Stimulated activated CD8-positive, alpha-beta memory T cell treated with anti-CD3 and anti-CD28 coated beads, Interleukin-15, amount 100 ng/mL, for 4 hours (primary cell): ENCODE data around the gene ZNF76.
"Not testable (repeated sequence)": the region's sequence is repeated elsewhere in the genome, so short reads cannot be mapped to it uniquely, and the experiment has no call there.

Experiments used
- DNase-seq, 2 donors: peaks; one replicate each; pipeline ENCODE4 v3.0.0-alpha.2; 2020; ENCODE audit warnings: low read depth in 2 of 2

Gene ZNF76

DNA sequence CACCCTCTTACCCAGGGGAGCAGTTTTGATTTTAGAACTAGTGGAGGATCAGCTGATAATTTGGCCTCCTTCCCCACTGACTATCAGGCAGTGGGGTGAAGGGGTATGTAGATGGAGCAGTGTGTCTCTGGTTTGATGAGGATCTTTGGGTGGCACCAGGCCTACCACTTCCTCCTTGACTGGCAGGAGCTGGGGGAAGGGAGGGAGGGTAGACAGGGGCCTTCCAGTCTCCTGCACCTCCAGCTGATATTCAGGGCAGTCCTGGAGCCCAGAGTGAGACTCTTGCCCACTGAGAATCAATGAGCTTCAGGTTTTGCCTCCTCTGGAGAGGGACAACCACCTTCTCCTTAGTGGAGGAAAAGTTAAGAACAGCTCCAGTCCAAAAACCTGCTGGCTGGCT is 41.3 kb downstream of the ZNF76 start:
- no peak for DNase-seq

DNA sequence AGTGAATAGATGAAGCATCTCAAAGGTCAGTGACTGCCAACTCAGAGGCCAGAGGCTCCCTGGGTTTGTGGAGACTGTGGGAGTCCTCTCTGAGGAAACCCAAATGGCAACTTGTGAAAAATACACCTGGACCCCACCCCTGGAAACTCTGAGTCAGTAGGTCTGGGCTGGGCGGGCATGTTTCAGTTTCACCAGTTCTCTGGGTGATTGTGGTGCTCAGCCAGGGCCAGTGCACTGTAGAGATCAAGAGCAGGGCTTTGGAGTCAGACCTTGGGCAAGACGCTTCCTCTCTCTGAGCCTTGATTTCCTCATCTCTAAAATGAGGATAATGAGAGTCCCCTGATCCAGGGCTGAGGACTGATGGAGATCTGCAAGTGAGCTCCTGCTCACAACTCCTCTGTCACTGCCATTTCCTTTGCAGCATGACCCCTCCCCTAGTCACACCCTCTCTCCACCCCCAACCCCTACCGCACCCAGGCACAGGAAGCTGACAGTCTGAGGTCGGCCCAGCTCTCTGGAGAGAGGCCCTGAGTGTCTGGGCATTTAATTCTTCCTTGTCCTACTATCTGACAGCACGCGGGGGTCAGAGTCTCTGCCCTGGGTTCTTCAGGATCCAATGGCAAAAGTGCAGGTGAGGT is 43.2 kb downstream of the ZNF76 start:
- DNase-seq, result peak; percentile 71 to 85

DNA sequence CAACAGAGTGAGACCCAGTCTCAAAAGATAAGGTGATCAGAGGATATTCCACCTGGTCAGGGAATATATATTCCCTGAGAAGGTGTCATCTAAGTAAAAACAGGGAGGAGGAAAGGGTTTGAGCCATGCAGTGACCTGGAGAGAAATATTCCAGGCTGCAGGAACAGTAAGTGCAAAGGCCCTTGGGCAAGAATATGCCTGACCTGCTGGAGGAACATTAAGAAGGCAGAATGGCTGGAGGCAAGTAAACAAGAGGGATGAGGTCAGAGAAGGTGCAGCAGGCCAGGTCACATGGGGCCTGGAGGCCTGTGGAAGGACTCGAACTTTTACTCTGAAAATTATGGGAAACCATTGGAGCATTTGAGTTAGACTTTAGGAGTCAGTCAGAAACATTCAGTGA is 44.8 kb downstream of the ZNF76 start:
- no peak for DNase-seq

DNA sequence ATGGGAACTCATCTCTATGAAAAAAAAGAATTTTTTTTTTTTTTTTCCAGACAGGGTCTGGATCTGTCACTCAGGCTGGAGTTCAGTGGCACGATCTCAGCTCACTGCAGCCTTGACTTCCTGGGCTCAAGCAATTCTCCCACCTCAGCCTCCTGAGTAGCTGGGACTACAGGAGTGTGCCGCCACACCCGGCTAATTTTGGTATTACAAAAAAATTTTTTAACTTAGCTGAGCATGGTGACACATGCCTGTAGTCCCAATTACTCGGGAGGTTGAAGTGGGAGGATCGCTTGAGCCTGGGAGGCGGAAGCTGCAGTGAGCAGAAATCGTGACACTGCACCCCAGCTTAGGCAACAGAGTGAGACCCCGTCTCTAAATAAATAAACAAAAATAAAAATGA is 45.6 kb downstream of the ZNF76 start:
- DNase-seq, result no peak

DNA sequence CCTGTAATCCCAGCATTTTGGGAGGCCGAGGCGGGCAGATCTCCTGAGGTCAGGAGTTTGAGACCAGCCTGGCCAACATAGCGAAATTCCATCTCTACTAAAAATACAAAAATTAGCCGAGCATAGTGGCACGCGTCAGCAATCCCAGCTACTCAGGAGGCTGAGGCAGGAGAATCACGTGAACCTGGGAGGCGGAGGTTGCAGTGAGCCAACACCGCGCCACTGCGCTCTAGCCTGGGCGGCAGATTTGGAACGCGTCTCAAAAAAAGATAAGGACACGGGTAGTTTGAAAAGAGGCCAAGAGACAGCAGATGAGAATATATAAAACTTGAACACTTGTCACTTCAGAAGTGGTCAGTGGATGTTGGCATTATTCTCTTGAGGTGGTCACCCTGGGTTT is 47.6 kb downstream of the ZNF76 start:
- not testable (repeated sequence) for DNase-seq

DNA sequence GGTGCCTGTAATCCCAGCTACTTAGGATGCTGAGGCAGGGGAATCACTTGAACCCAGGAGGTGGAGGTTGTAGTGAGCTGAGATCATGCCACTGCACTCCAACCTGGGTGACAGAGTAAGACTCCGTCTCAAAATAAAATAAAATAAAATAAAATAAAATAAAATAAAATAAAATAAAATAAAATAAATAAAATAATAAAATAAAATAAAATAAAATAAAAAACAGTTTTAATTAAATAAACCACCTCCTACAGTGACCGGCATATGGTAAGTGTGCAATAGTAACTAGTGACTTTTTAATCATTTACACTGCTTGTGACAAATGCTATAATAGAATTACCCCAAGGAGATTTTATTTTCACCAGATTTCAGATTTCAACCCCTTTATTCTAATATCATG is 49.0 kb downstream of the ZNF76 start:
- not testable (repeated sequence) for DNase-seq

DNA sequence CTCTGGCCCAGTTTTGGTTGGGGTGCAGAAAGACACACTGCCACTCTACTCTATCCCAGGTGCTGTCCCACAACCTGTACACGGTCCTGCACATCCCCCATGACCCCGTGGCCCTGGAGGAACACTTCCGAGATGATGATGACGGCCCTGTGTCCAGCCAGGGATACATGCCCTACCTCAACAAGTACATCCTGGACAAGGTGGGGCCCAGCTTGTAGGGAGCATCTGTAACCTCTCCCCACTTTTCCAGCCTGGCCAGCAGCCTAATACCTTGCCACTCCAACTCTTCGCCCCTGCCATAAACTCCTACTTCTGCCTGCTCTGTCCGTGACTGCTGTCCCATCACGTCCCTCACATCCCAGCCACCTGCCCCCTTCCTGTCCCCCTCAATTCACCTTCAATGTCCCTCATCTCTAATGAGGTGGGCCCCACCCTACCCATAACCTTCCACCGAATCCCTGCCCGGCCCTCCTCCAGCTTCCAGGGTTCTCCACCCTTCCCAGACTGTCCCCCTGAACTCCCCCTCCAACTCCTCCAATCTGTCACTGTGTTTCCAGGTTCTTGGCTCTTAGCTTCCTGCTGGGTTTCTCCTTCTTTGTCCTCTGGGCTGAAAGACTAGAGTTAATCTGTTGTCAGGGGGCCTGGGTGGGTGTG is 50.2 kb downstream of the ZNF76 start:
- no peak for DNase-seq

DNA sequence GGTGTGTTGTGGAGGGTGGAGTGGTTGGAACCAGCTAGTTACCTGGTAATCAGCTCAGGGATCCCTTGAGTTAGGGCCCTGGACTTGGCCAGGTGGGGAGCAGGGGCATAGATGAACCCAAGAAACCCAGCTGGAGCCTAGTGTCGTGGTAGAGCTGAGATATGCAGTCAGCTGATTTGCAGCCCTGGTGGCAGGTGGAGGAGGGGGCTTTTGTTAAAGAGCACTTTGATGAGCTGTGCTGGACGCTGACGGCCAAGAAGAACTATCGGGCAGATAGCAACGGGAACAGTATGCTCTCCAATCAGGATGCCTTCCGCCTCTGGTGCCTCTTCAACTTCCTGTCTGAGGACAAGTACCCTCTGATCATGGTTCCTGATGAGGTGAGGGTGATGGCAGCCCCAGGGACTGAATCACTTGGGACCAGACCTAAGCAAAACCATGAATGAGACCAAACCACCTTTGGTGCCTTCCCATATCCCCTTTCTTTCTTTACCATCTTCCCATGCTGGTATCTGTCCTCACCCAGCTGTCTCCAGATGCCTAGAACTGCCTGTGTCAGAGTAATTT is 50.8 kb downstream of the ZNF76 start:
- no peak for DNase-seq

DNA sequence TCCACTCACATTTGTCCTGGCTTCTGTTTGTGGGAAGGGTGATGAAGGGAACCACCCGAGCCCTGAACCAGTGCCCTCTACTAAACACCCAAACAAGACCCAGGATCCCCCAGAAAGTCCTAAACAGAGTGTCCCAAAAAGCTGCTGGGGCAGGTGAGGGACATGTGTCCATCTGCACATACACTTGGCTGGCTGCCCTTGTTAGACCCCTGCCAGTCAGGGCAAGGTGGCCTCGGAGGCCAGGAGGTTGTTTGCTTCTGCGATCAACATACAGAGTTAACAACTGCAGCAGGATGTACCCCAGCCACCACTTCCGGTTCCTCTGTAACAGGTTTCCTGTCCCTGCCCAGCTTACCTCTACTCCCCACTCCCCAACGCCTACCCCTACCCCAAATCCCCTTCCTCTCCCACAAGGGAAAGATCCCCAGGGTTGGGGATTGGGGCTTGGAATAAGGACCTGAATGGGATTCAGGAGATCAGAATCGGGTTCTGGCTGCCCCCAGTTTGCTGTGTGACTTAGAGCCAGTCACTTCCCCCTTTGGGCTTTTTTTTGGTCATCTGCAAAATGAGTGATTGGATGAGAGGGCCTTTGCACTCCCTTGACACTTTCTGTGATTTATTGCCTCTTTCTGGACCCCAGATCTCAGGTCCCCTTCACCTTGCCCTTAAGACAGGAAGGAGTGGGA is 52.0 kb downstream of the ZNF76 start:
- DNase-seq, result no peak

DNA sequence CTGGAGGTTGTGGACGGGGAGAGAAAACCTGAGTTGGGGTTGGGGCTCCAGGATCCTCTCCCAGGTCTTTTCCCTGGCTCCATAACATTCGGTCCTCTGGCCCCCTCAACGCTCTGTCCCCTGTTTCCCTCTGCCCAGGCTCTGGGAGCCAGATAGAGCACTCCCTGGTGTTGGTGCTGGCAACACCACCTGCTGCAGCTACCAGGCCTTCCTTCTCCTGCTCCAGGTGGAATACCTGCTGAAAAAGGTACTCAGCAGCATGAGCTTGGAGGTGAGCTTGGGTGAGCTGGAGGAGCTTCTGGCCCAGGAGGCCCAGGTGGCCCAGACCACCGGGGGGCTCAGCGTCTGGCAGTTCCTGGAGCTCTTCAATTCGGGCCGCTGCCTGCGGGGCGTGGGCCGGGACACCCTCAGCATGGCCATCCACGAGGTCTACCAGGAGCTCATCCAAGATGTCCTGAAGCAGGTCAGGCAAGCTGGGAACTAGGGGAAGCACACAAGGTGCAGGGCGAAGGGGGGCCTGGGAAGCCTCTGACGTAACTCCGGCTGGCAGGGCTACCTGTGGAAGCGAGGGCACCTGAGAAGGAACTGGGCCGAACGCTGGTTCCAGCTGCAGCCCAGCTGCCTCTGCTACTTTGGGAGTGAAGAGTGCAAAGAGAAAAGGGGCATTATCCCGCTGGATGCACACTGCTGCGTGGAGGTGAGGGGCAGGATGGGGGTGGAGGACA is 52.7 kb downstream of the ZNF76 start:
- DNase-seq, result no peak

DNA sequence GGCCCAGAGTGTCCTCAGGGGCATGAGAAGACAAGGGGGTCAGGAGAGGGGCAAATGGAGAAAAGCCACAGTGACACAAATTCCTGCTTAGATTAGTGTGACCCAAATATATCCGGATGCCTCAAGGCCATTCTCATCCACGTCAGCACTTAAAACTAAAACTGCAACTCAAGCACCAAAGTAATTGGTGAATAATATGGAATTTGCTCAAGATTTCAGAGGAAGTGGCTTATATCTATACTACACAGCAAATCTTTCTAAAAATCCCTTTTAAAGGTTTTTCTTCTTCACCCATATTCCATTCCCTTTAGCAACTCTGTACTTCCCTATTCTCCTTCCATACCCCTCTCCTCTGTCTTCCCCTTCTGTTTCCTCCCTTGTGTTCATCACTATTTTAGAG is 53.3 kb downstream of the ZNF76 start:
- no peak for DNase-seq

DNA sequence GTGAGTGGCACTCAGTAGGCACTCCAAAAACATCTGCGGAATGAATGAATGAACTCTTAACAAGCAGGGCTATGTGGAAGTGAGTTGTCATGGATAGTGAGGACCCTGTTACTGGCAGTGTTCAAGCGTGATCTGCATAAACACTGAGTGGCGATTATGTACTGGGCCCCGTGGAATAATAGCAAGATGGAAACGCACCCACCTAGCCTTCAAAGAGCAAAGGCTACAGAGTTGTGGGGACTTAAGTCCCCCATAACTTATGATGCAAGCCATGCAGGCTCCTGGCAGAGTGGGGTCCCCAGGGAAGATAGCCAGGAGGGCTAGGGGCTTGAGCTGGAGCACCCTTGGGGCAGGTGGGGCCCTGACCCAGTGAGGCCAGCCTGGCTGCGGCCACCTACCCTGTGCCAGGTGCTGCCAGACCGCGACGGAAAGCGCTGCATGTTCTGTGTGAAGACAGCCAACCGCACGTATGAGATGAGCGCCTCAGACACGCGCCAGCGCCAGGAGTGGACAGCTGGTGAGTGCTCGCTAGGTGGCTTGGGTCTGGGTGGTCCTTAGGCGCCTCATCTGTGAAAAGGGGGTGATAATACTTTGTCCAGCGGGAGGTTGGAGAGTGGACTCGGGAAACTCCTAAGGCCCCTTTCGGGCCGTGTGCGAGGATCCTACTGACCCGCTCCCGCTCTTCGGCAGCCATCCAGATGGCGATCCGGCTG is 58.1 kb downstream of the ZNF76 start:
- DNase-seq, result no peak

DNA sequence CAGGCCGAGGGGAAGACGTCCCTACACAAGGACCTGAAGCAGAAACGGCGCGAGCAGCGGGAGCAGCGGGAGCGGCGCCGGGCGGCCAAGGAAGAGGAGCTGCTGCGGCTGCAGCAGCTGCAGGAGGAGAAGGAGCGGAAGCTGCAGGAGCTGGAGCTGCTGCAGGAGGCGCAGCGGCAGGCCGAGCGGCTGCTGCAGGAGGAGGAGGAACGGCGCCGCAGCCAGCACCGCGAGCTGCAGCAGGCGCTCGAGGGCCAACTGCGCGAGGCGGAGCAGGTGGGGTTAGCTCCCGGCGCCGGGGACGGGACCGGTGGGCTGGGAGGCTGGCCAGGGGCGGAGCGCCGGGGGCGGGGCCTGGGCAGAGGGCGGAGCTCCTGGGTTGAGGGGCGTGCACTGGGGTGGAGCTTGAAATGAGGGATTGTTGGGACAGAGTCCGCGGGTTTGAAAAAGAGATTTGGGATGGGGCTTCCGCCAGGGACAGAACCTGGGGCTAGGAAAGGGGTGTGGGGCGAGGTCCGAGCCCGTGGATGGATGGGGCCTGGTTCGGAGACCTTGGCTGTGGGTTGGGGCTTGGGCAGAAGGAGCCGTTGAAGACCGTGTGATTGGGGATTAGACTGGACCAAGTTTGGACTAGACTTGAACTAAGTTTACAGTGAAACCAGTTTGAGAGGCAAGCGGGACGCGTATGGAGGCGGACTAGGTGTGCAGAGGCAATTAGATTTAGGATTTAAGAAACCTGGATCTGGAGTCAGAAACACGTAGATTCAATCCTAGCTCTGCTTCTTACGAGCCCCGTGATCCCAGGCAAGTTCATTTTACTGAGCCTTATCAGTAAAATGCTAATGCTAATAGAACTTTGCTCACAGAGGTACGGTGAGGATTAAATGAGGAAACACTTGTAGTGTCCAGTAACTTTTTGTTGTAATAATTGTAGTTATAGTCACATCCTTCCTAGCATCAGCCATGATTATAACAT is 58.9 kb downstream of the ZNF76 start:
- no peak for DNase-seq

DNA sequence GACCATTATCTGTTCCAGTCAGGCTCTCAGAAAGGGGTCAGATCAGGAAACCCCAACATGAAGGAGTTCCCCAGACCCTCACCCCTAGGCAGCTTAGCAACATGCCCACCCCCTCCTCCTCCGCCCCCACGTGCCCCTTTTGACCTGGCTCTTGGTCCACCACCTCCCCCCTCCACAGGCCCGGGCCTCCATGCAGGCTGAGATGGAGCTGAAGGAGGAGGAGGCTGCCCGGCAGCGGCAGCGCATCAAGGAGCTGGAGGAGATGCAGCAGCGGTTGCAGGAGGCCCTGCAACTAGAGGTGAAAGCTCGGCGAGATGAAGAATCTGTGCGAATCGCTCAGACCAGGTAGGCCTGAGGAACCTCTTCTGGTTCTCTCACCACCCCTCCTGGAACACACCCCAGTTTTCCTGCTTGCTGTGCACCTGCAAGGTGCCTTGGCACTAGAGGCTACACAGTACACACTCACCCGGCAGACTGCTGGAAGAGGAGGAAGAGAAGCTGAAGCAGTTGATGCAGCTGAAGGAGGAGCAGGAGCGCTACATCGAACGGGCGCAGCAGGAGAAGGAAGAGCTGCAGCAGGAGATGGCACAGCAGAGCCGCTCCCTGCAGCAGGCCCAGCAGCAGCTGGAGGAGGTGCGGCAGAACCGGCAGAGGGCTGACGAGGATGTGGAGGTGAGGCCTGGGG is 60.0 kb downstream of the ZNF76 start:
- no peak for DNase-seq

DNA sequence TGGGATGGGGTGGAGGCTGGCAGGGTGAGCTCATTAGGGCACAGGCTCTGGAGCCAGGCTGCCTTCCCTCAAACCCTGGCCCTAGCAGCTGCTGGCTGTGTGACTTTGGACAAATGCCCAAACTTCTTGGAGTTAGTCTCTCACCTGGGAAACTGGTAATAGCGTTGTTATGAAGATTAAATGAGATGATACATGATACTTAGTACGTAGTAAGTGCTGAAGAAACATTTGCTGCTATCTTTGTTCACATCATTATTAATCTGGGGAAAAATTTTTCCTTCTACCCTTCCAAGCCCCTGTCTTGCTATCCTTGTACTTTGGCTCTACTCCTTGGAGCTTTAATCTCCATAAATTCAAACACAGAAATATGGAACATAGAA is 60.5 kb downstream of the ZNF76 start:
- DNase-seq, result no peak

DNA sequence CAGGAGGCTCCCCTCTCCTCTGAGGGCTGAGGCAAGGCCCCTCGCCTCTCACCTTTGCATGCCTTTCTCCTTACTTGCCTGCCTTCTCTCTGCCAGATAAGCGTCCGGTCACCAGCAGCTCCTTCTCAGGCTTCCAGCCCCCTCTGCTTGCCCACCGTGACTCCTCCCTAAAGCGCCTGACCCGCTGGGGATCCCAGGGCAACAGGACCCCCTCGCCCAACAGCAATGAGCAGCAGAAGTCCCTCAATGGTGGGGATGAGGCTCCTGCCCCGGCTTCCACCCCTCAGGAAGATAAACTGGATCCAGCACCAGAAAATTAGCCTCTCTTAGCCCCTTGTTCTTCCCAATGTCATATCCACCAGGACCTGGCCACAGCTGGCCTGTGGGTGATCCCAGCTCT is 61.6 kb downstream of the ZNF76 start:
- DNase-seq, result no peak

DNA sequence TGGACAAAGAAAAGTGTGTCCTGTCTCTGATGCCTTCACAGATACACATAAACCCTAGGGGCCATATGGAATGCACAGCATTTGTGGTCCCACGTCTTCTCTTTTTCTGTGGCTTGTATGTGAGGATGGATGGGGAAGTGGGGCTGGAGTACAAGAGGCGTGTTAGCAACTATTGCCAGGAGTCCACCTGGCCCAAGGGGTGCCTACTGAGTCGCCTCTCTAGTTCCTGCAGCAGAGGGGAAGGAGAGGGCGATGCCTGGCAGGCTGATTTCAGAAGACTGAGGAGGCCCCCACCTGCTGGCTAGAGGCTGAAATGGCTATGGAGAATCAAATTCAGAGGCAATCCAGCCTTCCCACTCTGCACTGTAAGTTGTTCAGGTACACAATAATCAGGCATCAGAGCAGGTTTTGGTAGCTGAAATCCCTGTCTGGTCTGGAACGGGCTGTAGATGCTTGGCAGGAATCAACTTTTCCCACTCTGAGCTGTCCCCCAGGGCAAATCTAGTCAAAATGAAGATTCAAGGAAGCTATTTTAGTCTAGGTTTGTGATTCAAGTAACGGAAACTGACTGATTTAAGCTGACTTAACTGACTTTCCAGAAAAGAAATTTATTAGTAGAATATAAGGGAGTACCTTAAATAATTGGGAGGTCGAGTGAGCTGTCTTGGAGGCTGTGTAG is 68.0 kb downstream of the ZNF76 start:
- DNase-seq, result peak; percentile 42 to 54

DNA sequence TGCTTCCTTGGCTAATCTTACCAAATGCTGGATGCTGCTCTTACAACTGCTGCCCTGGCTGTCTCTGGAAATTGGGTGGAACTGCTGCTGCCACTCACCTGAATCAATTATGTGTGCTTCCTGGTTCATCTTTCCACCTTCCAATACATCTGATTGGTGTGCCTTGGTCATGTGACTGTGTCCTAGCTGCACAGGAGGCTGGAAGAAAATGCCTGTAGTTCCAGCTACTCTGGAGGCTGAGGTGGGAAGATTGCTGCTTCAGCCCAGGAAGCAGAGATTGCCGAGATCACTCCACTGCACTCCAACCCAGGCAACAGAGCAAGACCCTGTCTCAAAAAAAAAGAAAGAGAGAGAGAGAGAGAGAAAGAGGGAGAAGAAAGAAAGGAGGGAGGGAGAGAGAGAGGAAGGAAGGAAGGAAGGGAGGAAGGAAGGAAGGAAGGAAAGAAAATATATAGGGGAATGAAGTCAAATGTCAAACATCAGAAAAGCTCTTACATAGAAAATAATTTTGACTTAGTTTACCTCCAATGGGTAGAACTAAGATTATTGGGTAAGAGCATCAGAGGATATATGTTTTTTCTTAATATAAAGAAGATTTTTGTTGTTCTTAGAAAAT is 68.7 kb downstream of the ZNF76 start:
- no peak for DNase-seq

DNA sequence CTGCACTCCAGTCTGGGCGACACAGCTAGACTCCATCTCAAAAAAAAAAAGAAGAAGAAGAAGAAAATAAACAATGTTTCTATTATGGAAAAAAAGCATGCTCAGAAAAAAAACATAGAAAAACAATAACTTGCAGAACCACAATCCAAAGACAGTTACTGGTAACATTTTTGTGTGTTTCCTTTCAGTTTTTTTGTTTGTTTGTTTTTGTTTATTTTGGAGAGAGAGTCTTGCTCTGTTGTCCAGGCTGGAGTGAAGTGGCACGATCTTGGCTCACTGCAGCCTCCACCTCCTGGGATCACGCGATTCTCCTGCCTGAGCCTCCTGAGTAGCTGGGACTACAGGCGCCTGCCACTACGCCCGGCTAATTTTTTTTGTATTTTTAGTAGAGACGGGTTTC is 69.4 kb downstream of the ZNF76 start:
- not testable (repeated sequence) for DNase-seq
